ENCODE data around the gene ELK4. TPM values are rescaled to one million over a fixed set of nuclear protein-coding genes. Genes with fewer than 3 reads are reported as not detected.

The ELK4 gene
- total and polyA plus RNA-seq, 2 of the 8 experiments (the other 6 are each of a cell fraction or from before 2014, with no cell fraction given), result 2.9 to 26.3 TPM

DNA sequence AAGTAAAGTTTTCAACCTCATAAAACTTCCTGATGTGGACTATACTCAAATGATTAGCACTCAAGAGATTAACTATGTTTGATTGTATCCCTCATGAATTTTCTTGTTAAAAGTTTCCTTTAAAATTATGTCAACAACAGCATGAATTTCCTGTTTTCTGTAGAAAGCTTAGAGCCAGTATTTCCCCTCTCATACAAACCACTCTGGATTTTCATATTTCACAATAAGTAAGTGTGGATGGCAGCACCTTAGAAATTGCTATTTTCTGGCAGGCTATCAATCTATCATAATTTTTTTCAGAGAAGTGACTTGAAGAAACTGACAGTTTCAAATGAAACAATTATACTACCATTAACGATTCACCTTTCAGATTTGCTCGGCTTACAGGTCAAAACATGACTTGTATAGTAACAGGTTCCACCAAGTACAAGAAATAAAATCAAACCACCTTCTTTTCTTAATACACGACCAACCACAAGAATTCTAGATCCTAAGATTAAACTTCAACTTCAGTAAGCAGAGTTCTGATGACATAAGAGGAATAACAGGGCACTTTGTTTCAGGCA is 20.8 kb downstream of the ELK4 start (continued):
- TF ChIP-seq BRCA1 (IDR thresholded peaks at IDR 0.05; ENCODE audit: low read depth, low read length), result no peak
- no peak for TF ChIP-seq CEBPB (IDR thresholded peaks at IDR 0.05; ENCODE audit: low read depth, low read length)
- TF ChIP-seq CBX8 (IDR thresholded peaks at IDR 0.05; ENCODE audit: borderline replicate concordance, low read depth, low read length), result no peak
- TF ChIP-seq SP2 (IDR thresholded peaks at IDR 0.05; ENCODE audit: low read length), result no peak
- no peak for TF ChIP-seq GTF2F1 (IDR thresholded peaks at IDR 0.05; ENCODE audit: borderline replicate concordance, low read depth, low read length)
- TF ChIP-seq KDM5A (IDR thresholded peaks at IDR 0.05; ENCODE audit: low read length), result no peak
